ENCODE measurements around the gene ZSCAN5A.

- no peak for TF ChIP-seq ZNF184 (CRISPR knock-in tag; IDR thresholded peaks at IDR 0.05)
- TF ChIP-seq NEUROD1 (IDR thresholded peaks at IDR 0.05; ENCODE audit: borderline replicate concordance, low read depth, low read length, partially characterized antibody): no peak
- TF ChIP-seq, protein P1, sequence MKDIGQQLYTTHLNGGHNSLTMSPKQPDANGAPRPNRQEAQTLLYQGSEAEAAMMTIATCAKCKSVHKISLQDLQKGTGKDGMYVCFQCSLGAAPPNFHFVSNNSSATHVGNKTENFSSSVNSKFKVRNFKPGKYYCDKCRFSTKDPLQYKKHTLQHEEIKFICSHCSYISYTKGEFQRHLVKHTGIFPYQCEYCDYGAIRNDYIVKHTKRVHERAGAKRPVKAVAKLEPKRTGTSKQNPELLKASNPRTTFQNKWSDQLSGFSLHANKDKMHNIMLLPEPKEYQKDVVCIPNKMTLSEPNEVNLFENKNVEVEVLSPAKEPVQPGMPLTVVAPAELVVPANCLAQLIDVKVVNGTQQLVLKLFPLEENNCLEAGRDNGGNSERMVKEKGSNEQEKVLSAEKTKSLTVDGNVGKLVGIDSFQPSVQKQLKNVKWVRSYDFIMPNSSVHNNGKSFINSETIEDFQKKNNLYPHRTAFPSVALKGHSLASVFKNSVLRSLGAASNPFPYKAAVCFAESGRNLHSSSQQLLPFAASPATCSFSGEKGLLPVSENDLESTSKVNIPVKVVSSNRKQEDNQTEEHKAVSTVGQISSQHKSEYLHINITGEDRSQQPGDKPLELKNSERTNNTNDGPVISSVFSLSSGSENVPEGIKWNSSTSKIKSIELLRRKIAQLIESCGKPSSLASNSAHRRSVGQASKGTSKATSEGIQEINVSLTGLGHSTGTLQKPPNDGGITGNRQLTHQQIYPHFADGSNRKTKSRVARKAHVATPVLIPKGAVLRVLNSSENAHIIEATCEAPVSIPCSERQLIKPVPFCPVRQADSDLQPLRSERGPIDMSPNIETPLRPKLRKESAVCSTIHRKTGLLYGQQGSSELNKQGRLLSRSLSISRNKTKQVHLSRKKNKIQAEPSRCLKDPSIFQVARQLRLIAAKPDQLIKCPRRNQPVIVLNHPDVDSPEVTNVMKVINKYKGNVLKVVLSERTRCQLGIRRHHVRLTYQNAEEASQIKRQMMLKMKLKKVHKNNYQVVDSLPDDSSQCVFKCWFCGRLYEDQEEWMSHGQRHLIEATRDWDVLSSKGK (CRISPR knock-in tag; IDR thresholded peaks at IDR 0.05): no peak
- TF ChIP-seq ARHGAP35 (IDR thresholded peaks at IDR 0.05; ENCODE audit: partially characterized antibody): no peak
- TF ChIP-seq, protein P2, sequence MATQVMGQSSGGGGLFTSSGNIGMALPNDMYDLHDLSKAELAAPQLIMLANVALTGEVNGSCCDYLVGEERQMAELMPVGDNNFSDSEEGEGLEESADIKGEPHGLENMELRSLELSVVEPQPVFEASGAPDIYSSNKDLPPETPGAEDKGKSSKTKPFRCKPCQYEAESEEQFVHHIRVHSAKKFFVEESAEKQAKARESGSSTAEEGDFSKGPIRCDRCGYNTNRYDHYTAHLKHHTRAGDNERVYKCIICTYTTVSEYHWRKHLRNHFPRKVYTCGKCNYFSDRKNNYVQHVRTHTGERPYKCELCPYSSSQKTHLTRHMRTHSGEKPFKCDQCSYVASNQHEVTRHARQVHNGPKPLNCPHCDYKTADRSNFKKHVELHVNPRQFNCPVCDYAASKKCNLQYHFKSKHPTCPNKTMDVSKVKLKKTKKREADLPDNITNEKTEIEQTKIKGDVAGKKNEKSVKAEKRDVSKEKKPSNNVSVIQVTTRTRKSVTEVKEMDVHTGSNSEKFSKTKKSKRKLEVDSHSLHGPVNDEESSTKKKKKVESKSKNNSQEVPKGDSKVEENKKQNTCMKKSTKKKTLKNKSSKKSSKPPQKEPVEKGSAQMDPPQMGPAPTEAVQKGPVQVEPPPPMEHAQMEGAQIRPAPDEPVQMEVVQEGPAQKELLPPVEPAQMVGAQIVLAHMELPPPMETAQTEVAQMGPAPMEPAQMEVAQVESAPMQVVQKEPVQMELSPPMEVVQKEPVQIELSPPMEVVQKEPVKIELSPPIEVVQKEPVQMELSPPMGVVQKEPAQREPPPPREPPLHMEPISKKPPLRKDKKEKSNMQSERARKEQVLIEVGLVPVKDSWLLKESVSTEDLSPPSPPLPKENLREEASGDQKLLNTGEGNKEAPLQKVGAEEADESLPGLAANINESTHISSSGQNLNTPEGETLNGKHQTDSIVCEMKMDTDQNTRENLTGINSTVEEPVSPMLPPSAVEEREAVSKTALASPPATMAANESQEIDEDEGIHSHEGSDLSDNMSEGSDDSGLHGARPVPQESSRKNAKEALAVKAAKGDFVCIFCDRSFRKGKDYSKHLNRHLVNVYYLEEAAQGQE (IDR thresholded peaks at IDR 0.05; ENCODE audit: borderline replicate concordance): no peak
- TF ChIP-seq, protein P2 (CRISPR knock-in tag; IDR thresholded peaks at IDR 0.05; ENCODE audit: low read depth): no peak
- TF ChIP-seq SMAD3 (CRISPR knock-in tag; conservative IDR thresholded peaks at IDR 0.05): no peak
- TF ChIP-seq SRF (CRISPR knock-in tag; IDR thresholded peaks at IDR 0.05): no peak
- no peak for TF ChIP-seq PHF20 (IDR thresholded peaks at IDR 0.05; ENCODE audit: partially characterized antibody)
- TF ChIP-seq KAT8 (IDR thresholded peaks at IDR 0.05; ENCODE audit: low read depth): no peak
- TF ChIP-seq, protein P3, sequence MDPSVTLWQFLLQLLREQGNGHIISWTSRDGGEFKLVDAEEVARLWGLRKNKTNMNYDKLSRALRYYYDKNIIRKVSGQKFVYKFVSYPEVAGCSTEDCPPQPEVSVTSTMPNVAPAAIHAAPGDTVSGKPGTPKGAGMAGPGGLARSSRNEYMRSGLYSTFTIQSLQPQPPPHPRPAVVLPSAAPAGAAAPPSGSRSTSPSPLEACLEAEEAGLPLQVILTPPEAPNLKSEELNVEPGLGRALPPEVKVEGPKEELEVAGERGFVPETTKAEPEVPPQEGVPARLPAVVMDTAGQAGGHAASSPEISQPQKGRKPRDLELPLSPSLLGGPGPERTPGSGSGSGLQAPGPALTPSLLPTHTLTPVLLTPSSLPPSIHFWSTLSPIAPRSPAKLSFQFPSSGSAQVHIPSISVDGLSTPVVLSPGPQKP (CRISPR knock-in tag; IDR thresholded peaks at IDR 0.05): no peak
These were observed 120.5 kb downstream of the ZSCAN5A start for GRCh38 chr19:56193981-56194640.

Measured in K562 (cell line).